Ishikawa (cell line): ENCODE data around the gene COPZ2.

Source experiments
- CEBPB ChIP-seq: IDR thresholded peaks from 2 replicates; pipeline ENCODE4 v1.6.1; 2012
- CREB1 ChIP-seq: IDR thresholded peaks from 2 replicates; pipeline ENCODE4 v1.6.1; 2012; ENCODE audit warnings: low read depth
- EGR1 ChIP-seq: IDR thresholded peaks from 2 replicates; pipeline ENCODE4 v1.6.1; 2012
- EP300 ChIP-seq: IDR thresholded peaks from 2 replicates; pipeline ENCODE4 v1.6.1; 2012; ENCODE audit warnings: borderline replicate concordance
- FOXM1 ChIP-seq: IDR thresholded peaks from 2 replicates; pipeline ENCODE4 v1.6.1; 2012; ENCODE audit warnings: low read depth, borderline replicate concordance
- MAX ChIP-seq: IDR thresholded peaks from 2 replicates; pipeline ENCODE4 v1.6.1; 2012
- NFIC ChIP-seq: IDR thresholded peaks from 2 replicates; pipeline ENCODE4 v1.6.1; 2012
- RAD21 ChIP-seq: IDR thresholded peaks from 2 replicates; pipeline ENCODE4 v1.6.1; 2012; ENCODE audit warnings: low read depth
- TAF1 ChIP-seq: IDR thresholded peaks from 2 replicates; pipeline ENCODE4 v1.6.1; 2012; ENCODE audit warnings: low read depth, mild to moderate bottlenecking
- TCF12 ChIP-seq: IDR thresholded peaks from 2 replicates; pipeline ENCODE4 v1.6.1; 2012; ENCODE audit warnings: low read depth
- TEAD4 ChIP-seq: IDR thresholded peaks from 2 replicates; pipeline ENCODE4 v1.6.1; 2012
- YY1 ChIP-seq: IDR thresholded peaks from 2 replicates; pipeline ENCODE4 v1.6.1; 2012; ENCODE audit warnings: low read depth
- ZBTB7A ChIP-seq: IDR thresholded peaks from 2 replicates; pipeline ENCODE4 v1.6.1; 2012; ENCODE audit warnings: low read depth
- TF ChIP-seq, protein P1 (sequence below): IDR thresholded peaks from 2 replicates; pipeline ENCODE4 v1.6.1; 2012; ENCODE audit warnings: low read depth, mild to moderate bottlenecking
- TF ChIP-seq, protein P2 (sequence below): IDR thresholded peaks from 2 replicates; pipeline ENCODE4 v1.6.1; 2012

COPZ2 gene

GRCh38 chr17:47990962-47991731, 46.5 kb downstream of the COPZ2 start:
- TF ChIP-seq EP300 (no peak), TAF1 (no peak), CREB1 (no peak), ZBTB7A (no peak)
- TF ChIP-seq, protein P1, sequence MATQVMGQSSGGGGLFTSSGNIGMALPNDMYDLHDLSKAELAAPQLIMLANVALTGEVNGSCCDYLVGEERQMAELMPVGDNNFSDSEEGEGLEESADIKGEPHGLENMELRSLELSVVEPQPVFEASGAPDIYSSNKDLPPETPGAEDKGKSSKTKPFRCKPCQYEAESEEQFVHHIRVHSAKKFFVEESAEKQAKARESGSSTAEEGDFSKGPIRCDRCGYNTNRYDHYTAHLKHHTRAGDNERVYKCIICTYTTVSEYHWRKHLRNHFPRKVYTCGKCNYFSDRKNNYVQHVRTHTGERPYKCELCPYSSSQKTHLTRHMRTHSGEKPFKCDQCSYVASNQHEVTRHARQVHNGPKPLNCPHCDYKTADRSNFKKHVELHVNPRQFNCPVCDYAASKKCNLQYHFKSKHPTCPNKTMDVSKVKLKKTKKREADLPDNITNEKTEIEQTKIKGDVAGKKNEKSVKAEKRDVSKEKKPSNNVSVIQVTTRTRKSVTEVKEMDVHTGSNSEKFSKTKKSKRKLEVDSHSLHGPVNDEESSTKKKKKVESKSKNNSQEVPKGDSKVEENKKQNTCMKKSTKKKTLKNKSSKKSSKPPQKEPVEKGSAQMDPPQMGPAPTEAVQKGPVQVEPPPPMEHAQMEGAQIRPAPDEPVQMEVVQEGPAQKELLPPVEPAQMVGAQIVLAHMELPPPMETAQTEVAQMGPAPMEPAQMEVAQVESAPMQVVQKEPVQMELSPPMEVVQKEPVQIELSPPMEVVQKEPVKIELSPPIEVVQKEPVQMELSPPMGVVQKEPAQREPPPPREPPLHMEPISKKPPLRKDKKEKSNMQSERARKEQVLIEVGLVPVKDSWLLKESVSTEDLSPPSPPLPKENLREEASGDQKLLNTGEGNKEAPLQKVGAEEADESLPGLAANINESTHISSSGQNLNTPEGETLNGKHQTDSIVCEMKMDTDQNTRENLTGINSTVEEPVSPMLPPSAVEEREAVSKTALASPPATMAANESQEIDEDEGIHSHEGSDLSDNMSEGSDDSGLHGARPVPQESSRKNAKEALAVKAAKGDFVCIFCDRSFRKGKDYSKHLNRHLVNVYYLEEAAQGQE, result no peak

- no peak for TF ChIP-seq TAF1
- TF ChIP-seq MAX, result no peak
- no peak for TF ChIP-seq TCF12
Measured at GRCh38 chr17:47989700-47990099, 47.9 kb downstream of the COPZ2 start.

GRCh38 chr17:47989159-47989558, 48.4 kb downstream of the COPZ2 start:
- no peak for TF ChIP-seq EP300
- TF ChIP-seq CEBPB, result no peak
- no peak for TF ChIP-seq YY1
- no peak for TF ChIP-seq FOXM1
- TF ChIP-seq, protein P1, result no peak
- no peak for TF ChIP-seq TEAD4
- no peak for TF ChIP-seq ZBTB7A
- no peak for TF ChIP-seq EGR1
- TF ChIP-seq TAF1, result no peak
- TF ChIP-seq CREB1, result no peak
- TF ChIP-seq TCF12, result no peak

DNA sequence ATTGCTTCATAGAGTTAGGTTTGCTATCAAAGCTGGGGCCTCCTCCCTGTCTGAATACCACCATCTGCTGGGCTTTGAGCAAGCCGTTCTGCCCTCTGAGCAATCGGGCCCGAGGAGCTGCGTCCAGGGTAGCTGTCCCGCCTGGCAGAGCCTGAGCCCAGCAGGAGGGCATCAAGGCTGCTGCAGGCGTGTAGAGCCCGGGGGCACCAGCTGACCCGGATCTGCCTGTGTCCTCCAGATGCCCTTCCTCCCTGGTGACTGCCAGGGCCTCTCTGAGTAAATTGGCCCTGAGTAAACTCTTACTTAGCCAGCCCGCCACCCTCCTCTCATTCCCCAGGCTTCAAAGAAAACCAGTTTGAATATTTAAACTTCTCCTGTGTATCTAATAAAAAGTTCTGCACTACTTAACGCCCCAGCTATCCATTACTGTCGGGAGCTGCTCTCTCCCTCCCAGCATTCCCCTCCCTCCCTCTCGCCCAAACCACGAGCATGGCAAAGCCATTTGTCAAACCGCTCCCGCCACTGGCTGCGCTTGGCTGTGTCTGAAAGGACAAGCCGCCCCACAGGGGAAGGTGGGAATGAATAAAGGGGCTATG, 50.3 kb downstream of the COPZ2 start:
- TF ChIP-seq TAF1 (no peak), ZBTB7A (no peak), FOXM1 (no peak), CEBPB (no peak)
- TF ChIP-seq, protein P1, result no peak

DNA sequence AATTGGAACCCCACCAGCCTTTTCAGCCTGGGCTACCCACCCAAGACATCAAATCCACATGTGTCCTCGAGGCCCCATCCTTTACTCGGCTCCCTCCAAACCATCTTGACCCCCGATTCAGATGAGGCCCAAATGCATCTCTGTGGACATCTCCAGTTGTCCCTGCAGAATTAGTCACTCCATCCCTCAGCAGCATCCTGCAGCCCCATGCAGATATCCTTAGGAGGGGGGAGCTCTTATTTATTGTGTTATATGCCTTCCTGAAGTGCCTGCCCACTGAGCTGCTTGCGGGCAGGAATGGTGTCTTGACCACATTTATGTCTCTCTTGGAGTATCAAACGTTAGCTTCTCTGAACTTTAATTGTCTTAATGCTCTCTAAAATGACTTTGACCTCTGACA, 51.1 kb downstream of the COPZ2 start:
- TF ChIP-seq RAD21 (no peak), ZBTB7A (no peak), FOXM1 (no peak)

GRCh38 chr17:47983492-47984223, 53.9 kb downstream of the COPZ2 start:
- TF ChIP-seq TAF1 (no peak), FOXM1 (no peak), EGR1 (no peak), MAX (no peak), CREB1 (no peak), ZBTB7A (no peak), NFIC (no peak), EP300 (no peak), RAD21 (no peak), YY1 (no peak), CEBPB (no peak), TCF12 (no peak), TEAD4 (no peak)
- TF ChIP-seq, protein P1, result no peak
- TF ChIP-seq, protein P2, sequence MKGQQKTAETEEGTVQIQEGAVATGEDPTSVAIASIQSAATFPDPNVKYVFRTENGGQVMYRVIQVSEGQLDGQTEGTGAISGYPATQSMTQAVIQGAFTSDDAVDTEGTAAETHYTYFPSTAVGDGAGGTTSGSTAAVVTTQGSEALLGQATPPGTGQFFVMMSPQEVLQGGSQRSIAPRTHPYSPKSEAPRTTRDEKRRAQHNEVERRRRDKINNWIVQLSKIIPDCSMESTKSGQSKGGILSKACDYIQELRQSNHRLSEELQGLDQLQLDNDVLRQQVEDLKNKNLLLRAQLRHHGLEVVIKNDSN, result no peak
